Activated CD4-positive, alpha-beta T cell treated with anti-CD3 and anti-CD28 coated beads, Interleukin-2, amount 50 U/mL, for 1 hour (primary cell): ENCODE measurements around the gene PHLDB1.
A peak's percentile ranks its signal among the peaks of the same experiment; 100 is the strongest.

ENCODE experiments used
- DNase-seq: peaks from one replicate; pipeline ENCODE4 v3.0.0-alpha.2; 2020

Gene PHLDB1

GRCh38 chr11:118643142-118643994, 36.0 kb downstream of the PHLDB1 start:
- DNase-seq = no peak

GRCh38 chr11:118643995-118644345, 36.6 kb downstream of the PHLDB1 start:
- DNase-seq = no peak

- DNase-seq = no peak
Measured at GRCh38 chr11:118644496-118644895, 37.1 kb downstream of the PHLDB1 start.

GRCh38 chr11:118645066-118645715, 37.8 kb downstream of the PHLDB1 start:
- DNase-seq = no peak

DNA sequence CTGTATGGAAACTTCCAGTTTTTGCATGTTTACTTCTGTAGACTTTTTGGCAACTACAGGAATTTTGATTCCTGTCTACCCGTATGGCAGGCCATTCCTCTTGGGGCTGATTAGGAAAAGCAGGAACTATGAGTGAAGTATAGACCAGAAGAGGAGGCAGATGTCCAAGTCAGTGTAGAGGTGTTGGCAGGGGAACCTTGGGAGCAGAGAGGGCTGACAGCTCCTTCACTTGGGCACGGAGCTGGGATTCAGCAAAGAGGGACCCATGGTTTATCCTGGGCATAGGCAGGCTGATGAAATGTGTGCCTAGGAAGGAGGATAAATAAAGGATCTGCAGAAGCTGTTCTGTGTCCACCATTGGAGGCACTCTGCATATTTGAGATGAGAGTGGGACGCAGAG, 39.0 kb downstream of the PHLDB1 start:
- no peak for DNase-seq

GRCh38 chr11:118648291-118648690, 40.9 kb downstream of the PHLDB1 start:
- DNase-seq = no peak

- DNase-seq = no peak
Measured at GRCh38 chr11:118649941-118650340, 42.5 kb downstream of the PHLDB1 start.

GRCh38 chr11:118650366-118650765, 43.0 kb downstream of the PHLDB1 start:
- no peak for DNase-seq

DNA sequence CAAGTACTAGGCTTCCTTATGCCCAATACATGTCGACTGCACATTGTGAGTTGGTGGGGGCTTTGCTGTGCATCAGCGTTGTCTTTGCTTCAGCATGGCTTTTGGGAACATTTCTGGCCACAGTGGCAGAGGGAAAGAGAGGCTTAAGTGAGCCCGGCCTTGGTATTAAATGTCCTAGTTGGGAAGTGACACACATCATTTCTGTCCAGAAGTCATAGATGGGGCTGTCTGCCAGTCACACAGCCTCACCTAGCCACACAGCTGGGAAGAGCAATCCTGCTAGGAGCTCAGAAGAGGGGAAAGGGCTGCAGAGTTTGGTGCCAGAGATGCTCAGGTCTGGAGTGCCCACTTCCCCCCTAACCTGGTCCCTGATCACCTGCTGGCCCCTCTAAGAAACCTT, 44.4 kb downstream of the PHLDB1 start:
- DNase-seq = no peak

GRCh38 chr11:118652681-118653181, 45.3 kb downstream of the PHLDB1 start:
- no peak for DNase-seq

GRCh38 chr11:118653684-118654390, 46.4 kb downstream of the PHLDB1 start:
- DNase-seq = no peak

DNA sequence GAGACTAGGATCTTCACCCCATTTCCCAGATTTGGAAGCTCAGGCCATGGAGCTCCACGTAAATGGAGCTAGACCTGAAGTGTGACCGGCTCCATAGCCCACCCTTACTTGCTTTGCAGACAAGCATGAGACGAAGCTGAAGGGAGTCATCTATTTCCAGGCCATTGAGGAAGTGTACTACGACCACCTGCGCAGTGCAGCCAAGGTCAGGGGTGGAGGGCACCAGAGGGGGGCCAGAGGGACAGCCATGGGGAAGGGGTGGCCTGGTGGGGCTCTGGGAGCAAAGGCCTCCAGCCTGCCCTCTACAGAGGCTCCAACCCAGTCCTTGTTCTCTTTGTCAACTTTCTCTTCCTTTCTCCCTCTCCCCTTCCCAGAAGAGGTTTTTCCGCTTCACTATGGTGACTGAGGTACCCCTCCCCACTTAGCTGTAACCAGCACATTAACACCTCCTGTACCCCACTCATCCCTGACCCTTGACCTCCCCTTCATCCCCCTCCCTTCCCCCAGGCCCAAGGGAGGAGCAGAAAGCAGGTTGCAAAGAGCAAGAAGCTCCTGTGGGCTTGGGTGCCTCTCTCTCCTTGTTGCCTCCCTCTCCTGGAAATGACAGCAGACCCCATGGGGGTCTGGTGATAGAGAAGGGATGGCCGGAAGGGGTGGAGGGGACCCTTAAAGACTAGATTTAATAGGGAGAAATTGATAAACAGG, 48.2 kb downstream of the PHLDB1 start:
- DNase-seq = no peak

- DNase-seq = no peak
Measured at GRCh38 chr11:118656563-118657165, 49.2 kb downstream of the PHLDB1 start.

GRCh38 chr11:118657238-118657637, 49.8 kb downstream of the PHLDB1 start:
- DNase-seq = no peak

DNA sequence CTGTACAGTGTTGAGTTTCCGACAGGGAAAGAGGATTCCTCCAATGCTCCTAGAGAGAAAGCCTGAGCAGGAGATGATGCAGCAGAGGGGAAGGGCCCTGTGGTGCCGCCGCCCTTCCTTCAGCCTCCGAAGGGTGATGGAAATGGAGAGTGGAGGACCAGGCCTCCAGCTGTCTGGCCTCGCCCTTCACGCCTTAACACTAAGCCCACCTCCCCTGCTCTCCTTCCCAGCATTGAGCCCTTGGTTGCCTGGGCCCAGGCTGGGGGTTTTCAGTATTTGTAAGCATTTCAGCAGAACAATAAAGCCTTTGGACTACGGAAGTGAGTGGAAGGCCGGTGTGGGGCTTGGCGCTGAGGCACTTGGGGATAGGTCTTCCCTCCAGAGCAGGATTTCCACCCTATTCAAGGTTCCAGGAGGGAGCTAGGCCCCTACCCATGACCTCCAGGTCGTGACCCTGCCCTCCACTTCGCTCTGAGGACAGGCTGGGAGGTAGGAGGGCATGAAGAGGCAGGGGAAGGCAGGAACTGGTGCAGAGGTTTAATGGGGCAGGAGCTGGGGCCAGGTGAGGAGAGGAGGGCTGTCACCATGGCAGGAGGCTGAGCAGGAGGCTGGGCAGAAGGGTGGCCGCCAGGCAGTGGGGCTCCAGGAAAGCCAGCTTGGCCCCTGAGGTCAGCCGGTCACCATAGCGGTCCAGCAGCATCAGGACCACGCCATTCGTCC, 50.5 kb downstream of the PHLDB1 start:
- no peak for DNase-seq

DNA sequence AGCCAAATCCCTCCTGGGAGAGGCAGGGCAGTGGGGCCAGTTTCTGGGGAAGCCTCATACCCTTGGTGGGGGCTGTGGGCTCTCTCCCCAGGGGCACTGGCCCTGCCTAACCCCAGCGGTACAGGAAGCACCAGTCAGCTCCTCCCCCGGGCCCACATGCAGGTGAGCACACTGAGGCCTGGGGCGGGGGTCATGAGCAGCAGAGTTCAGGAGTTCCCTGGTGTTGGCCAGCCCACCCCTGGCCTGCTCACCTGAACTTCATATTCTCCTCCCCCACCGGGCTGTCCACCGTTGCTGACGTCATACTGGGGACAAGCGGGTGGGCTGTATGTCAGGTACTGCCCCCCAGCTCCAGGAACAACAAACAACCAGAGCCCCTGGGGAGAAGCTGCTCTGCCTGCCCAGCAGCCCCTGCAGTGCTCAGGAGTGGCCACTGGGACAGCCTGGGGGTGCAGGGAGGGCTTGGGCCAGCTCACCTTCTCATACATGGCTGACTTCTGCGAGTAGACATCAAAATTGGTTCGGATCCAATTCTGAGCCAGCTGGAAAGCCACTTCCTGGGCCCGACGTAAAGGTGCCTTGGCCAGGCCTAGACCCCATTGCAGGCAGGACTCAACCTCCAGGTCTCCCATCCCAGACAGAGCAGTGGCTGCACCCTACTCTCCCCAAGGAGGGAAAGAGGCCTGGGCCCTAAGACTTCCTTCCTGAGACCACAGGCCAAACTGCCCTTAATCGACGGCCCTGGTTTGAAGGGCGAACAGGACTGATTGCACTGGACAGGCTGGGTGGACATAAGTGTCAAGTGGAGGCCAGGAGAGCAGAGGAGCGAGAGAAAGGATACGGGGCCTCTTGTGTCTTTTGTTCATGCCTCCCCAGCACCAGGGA, 51.3 kb downstream of the PHLDB1 start:
- DNase-seq = no peak

- peak; percentile 90 for DNase-seq
Measured at GRCh38 chr11:118659314-118659952, 52.0 kb downstream of the PHLDB1 start.

DNA sequence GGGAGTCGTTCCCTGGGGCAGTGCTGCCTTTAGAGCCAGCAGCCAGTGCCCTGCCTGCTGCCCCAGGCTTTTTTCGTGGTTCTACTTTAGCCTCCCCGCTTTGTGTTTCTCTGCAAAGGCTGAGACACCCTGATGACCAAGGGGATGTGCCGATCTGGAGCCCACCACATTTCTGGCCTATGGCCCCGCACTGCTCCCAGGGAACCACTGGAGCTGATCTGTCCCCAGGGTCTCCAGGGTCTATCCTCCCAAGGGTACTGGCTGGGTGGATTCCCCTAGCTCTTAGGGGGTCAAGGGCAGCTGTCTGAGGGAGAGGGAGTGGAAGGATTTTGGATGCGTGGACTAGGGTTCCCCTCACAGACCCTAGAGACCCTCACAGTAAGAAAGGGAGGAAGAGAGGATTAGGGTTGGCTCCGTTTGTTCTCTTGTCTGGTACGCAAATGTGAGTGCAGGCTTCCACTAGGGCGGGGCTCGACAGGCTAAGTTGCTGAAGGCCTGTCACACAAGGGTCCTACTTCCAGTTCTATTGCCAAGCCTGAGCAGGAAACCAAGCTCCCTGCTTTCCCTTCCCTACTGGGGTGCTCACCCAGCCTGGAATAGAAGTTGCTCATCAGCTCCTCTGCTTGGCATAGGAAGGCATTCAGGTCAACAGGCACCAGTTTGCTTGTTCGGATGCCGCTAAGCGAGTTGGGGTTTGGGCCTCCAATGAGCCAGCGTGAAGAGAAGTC, 52.7 kb downstream of the PHLDB1 start:
- DNase-seq = no peak

DNA sequence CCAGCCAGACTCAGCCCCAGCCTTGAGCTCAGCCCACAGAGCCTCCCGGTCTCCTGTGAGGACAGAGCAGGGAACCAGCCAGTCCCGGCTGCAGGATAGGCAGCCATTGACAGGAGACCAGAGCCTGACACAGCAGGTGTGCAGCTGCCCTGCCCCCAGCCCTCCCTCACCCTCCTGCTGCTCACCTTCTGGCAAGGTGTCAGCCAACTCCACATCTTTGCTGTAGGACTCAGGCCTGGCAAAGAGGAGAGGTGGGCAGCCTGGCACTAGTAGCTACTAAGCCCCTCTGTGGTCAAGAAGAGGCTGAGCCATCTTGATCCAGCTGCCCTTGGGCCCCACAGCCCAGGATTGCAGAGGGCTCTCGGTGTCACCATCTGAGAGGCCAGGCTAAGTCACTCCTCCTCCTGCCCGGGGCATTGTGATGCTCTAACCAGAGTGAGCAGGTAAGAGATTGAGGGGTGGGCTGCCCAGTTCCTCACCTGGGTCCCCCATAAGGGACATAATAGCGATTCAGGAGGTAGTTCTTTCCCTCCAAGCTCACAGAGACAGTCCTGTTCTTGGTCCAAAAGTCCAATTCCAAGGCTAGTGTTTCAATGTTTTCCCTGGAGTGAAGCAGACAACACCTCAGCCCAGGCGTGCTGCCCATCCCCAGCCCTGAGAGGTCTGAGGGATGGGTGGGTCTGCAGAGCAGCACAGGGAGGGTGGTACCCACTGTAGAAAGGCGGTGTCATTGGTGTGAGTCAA, 53.4 kb downstream of the PHLDB1 start:
- DNase-seq = no peak
